ENCODE measurements around the gene CASS4. TPM values are rescaled to one million over a fixed set of nuclear protein-coding genes. Genes with fewer than 3 reads are reported as not detected.

Gene CASS4
- total RNA-seq, 2 donors from 2014 or later, result 0.52 TPM; not detected in 1

DNA sequence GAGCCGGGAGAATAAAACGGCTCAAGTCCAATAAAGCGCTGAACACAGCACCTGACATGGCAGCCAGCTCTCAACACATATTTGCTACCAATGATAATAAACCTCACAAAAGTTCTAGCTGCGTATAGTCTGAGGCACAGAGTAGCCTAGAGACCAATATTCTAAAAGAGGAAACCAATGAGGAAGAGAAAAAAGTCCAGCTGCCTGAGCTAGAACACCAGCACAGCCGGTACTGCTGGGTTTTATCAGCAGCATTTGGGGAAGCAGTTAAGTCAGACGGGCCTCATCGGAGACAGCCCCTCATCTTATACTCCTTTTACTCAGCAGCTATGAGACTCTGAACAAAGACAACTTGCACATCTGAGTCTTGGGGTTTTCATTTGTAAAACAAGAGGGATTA, 53.9 kb downstream of the CASS4 start:
- Histone ChIP-seq H3K27ac (peak overlapping the region in 1 of 4 donors; percentile 15), H3K9me3 (no peaks in the 10 kb centered on the region), H3K27me3 (no peaks in the 10 kb centered on the region), H3K4me3 (no peak overlapping the region), H3K4me1 (peaks cover 14% of the 10 kb centered on the region), H3K36me3 (replicated peaks in 1 of 2; ENCODE audit: insufficient read depth in 1 of 2, low read depth in 2 of 2) (no peaks in the 10 kb centered on the region)
- DNase-seq, result peak in 1 of 4 donors; percentile 32
- TF ChIP-seq POLR2A (IDR thresholded peaks at IDR 0.05) (no peak), CTCF (IDR thresholded peaks at IDR 0.05) (no peak)
- WGBS, 2 donors, result 59 to 62% methylated on average over 7 of the region's 7 CpGs
- intact Hi-C loops (cut with DNase I), result no loop called here
- no peak for ATAC-seq

- H3K9me3 ChIP-seq, result no peaks in the 10 kb centered on the region
- ATAC-seq, result peak; percentile 6
- no peaks in the 10 kb centered on the region for H3K36me3 ChIP-seq (replicated peaks in 1 of 2; ENCODE audit: insufficient read depth in 1 of 2, low read depth in 2 of 2)
- H3K4me3 ChIP-seq, result peak overlapping the region in 1 of 2 donors; percentile 72
- 5% methylated on average over 6 to 7 of the region's 7 CpGs for WGBS, 2 donors
- intact Hi-C loops (cut with DNase I), result no loop called here
- no peak for DNase-seq
- no peaks in the 10 kb centered on the region for H3K27me3 ChIP-seq
- peak overlapping the region in 3 of 4 donors; percentile 18 to 81 (median 76) for H3K27ac ChIP-seq
- peaks cover 14% of the 10 kb centered on the region for H3K4me1 ChIP-seq
- no peak for TF ChIP-seq CTCF (IDR thresholded peaks at IDR 0.05)
- no peak for TF ChIP-seq POLR2A (IDR thresholded peaks at IDR 0.05)
Observed at GRCh38 chr20:56467968-56468315, 55.9 kb downstream of the CASS4 start.

GRCh38 chr20:56468316-56469076, 56.4 kb downstream of the CASS4 start, which contains the start of gene RTF2:
Gene RTF2, plus strand, starts transcription at chr20:56468627. Its CDS starts 71 bp downstream, at chr20:56468698.
- Histone ChIP-seq H3K36me3 (replicated peaks in 1 of 2; ENCODE audit: insufficient read depth in 1 of 2, low read depth in 2 of 2) (peaks cover 0 to 4% of the 10 kb centered on the region in 2 donors), H3K27ac (peak within 1 kb of the TSS; percentile 18 to 81 (median 69)), H3K27me3 (no peaks in the 10 kb centered on the region), H3K4me1 (peaks cover 14% of the 10 kb centered on the region), H3K9me3 (no peaks in the 10 kb centered on the region), H3K4me3 (peak within 1 kb of the TSS; percentile 32 to 72)
- 0% methylated on average over 6 to 51 of the region's 55 CpGs for WGBS, 2 donors
- intact Hi-C loops (cut with DNase I), result no loop called here
- ATAC-seq, result peak; percentile 100
- DNase-seq, result peak; percentile 89 to 92 (median 91)
- TF ChIP-seq CTCF (IDR thresholded peaks at IDR 0.05) (peak in 2 of 7 experiments; percentile 6 to 29), POLR2A (IDR thresholded peaks at IDR 0.05) (peak in 2 of 3 donors; percentile 67 to 72)

DNA sequence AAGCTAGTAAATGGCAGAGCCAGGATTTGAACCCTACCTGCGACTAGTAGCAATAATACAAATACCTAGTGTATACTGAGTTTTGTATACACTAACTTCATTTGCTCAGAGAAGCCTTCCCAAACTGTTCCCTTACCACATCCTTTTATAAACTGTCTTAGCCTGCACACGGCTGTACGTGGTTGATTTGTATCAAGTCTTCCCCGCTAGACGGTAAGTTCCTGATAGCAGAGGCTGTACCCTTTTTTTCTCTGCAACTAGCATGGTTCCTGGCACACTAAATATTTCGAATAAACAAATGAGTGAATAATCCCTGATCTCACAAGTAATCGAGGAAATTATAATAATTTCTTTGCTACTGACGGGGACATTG, 57.0 kb downstream of the CASS4 start:
- Histone ChIP-seq H3K27me3 (no peaks in the 10 kb centered on the region), H3K4me1 (peaks cover 14% of the 10 kb centered on the region), H3K27ac (peak overlapping the region in 1 of 4 donors; percentile 81), H3K4me3 (peak overlapping the region; percentile 32 to 72), H3K36me3 (replicated peaks in 1 of 2; ENCODE audit: insufficient read depth in 1 of 2, low read depth in 2 of 2) (peaks cover 3 to 9% of the 10 kb centered on the region in 2 donors), H3K9me3 (no peaks in the 10 kb centered on the region)
- DNase-seq (no peak), ATAC-seq (no peak)
- TF ChIP-seq CTCF (IDR thresholded peaks at IDR 0.05), result no peak
- no peak for TF ChIP-seq POLR2A (IDR thresholded peaks at IDR 0.05)
- 13 to 14% methylated on average over 8 of the region's 8 CpGs for WGBS, 2 donors
- intact Hi-C loops (cut with DNase I), result no loop called here
